Measurements from ENCODE around the gene ABAT.

ABAT gene

GRCh38 chr16:8689686-8690085, 15.3 kb downstream of the ABAT start:
- TF ChIP-seq EZH2phosphoT487 (IDR thresholded peaks at IDR 0.05; ENCODE audit: low read length), result no peak
- no peak for TF ChIP-seq EZH2 (optimal IDR thresholded peaks at IDR 0.05; ENCODE audit: low read depth, low read length)
- no peak for TF ChIP-seq CTCF (IDR thresholded peaks at IDR 0.05; ENCODE audit: low read length)

GRCh38 chr16:8691728-8692127, 17.3 kb downstream of the ABAT start:
- Histone ChIP-seq H3K9me3 (replicated peaks; ENCODE audit: insufficient read depth, low read length) (no peaks in the 10 kb centered on the region), H3K4me2 (ENCODE audit: low read depth, low read length) (no peak overlapping the region), H3K27me3 (replicated peaks; ENCODE audit: insufficient read depth, low read length) (no peaks in the 10 kb centered on the region), H2AFZ (ENCODE audit: low read length) (no peak overlapping the region), H3K9me2 (replicated peaks; ENCODE audit: insufficient read depth, low read length) (no peaks in the 10 kb centered on the region), H4K20me1 (ENCODE audit: insufficient read depth, low read length) (no peaks in the 10 kb centered on the region), H3K4me1 (ENCODE audit: low read length) (no peaks in the 10 kb centered on the region), H3K79me2 (ENCODE audit: low read length) (no peaks in the 10 kb centered on the region), H3K9ac (ENCODE audit: low read length) (no peak overlapping the region), H3K36me3 (replicated peaks; ENCODE audit: insufficient read depth, low read length) (no peaks in the 10 kb centered on the region), H3K4me3 (ENCODE audit: low read length) (no peak overlapping the region), H3K27ac (ENCODE audit: low read length) (no peak overlapping the region), H3F3A (ENCODE audit: insufficient read depth, low read length) (no peaks in the 10 kb centered on the region)
- no peak for TF ChIP-seq EZH2phosphoT487 (IDR thresholded peaks at IDR 0.05; ENCODE audit: low read length)
- TF ChIP-seq CTCF (IDR thresholded peaks at IDR 0.05; ENCODE audit: low read length), result no peak
- no peak for TF ChIP-seq EZH2 (optimal IDR thresholded peaks at IDR 0.05; ENCODE audit: low read depth, low read length)
- DNase-seq, result no peak

More at GRCh38 chr16:8689686-8690085, 15.3 kb downstream of the ABAT start:
- Histone ChIP-seq H3K9me2 (replicated peaks; ENCODE audit: insufficient read depth, low read length) (no peaks in the 10 kb centered on the region), H3K27me3 (replicated peaks; ENCODE audit: insufficient read depth, low read length) (no peaks in the 10 kb centered on the region), H3K4me2 (ENCODE audit: low read depth, low read length) (no peak overlapping the region), H3K79me2 (ENCODE audit: low read length) (no peaks in the 10 kb centered on the region), H3K9ac (ENCODE audit: low read length) (no peak overlapping the region), H3K4me3 (ENCODE audit: low read length) (no peak overlapping the region), H3K36me3 (replicated peaks; ENCODE audit: insufficient read depth, low read length) (no peaks in the 10 kb centered on the region), H2AFZ (ENCODE audit: low read length) (no peak overlapping the region), H3K27ac (ENCODE audit: low read length) (no peak overlapping the region), H3F3A (ENCODE audit: insufficient read depth, low read length) (no peaks in the 10 kb centered on the region), H3K9me3 (replicated peaks; ENCODE audit: insufficient read depth, low read length) (no peaks in the 10 kb centered on the region), H4K20me1 (ENCODE audit: insufficient read depth, low read length) (no peaks in the 10 kb centered on the region), H3K4me1 (ENCODE audit: low read length) (no peaks in the 10 kb centered on the region)
- DNase-seq, result no peak

GRCh38 chr16:8694795-8695728, 20.6 kb downstream of the ABAT start:
- no peaks in the 10 kb centered on the region for H3K36me3 ChIP-seq (replicated peaks; ENCODE audit: insufficient read depth, low read length)
- no peak for DNase-seq
- H3K9me3 ChIP-seq (replicated peaks; ENCODE audit: insufficient read depth, low read length), result no peaks in the 10 kb centered on the region
- no peak overlapping the region for H3K4me3 ChIP-seq (ENCODE audit: low read length)
- H3F3A ChIP-seq (ENCODE audit: insufficient read depth, low read length), result no peaks in the 10 kb centered on the region
- no peak overlapping the region for H3K9ac ChIP-seq (ENCODE audit: low read length)
- H4K20me1 ChIP-seq (ENCODE audit: insufficient read depth, low read length), result no peaks in the 10 kb centered on the region
- H3K27me3 ChIP-seq (replicated peaks; ENCODE audit: insufficient read depth, low read length), result no peaks in the 10 kb centered on the region
- H3K9me2 ChIP-seq (replicated peaks; ENCODE audit: insufficient read depth, low read length), result no peaks in the 10 kb centered on the region
- H3K79me2 ChIP-seq (ENCODE audit: low read length), result no peaks in the 10 kb centered on the region
- no peaks in the 10 kb centered on the region for H3K4me1 ChIP-seq (ENCODE audit: low read length)
- no peak overlapping the region for H2AFZ ChIP-seq (ENCODE audit: low read length)
- H3K27ac ChIP-seq (ENCODE audit: low read length), result no peak overlapping the region
- no peak overlapping the region for H3K4me2 ChIP-seq (ENCODE audit: low read depth, low read length)
- TF ChIP-seq CTCF (IDR thresholded peaks at IDR 0.05; ENCODE audit: low read length), result no peak
- TF ChIP-seq EZH2phosphoT487 (IDR thresholded peaks at IDR 0.05; ENCODE audit: low read length), result no peak
- no peak for TF ChIP-seq EZH2 (optimal IDR thresholded peaks at IDR 0.05; ENCODE audit: low read depth, low read length)
